Esophagus squamous epithelium (tissue), 4 donors: ENCODE data around the gene PRKD1.

Experiments used
- CTCF ChIP-seq, 6 experiments: fragments of 450-650 bp in 4 of 6; fragments of 200-600 bp in 2 of 6; sonication (generic) in 2 of 6; IDR thresholded peaks; one replicate each; pipeline ENCODE4 v1.5.1; 2016 to 2019; ENCODE audit warnings: antibody characterized with exemption in 6 of 6, mild to moderate bottlenecking in 4 of 6, moderate library complexity in 4 of 6
- POLR2A ChIP-seq, 4 donors: fragments of 450-650 bp; IDR thresholded peaks; one replicate each; pipeline ENCODE4 v1.6.1; 2017; ENCODE audit warnings: antibody characterized with exemption in 4 of 4, mild to moderate bottlenecking in 4 of 4, moderate library complexity in 3 of 4

DNA sequence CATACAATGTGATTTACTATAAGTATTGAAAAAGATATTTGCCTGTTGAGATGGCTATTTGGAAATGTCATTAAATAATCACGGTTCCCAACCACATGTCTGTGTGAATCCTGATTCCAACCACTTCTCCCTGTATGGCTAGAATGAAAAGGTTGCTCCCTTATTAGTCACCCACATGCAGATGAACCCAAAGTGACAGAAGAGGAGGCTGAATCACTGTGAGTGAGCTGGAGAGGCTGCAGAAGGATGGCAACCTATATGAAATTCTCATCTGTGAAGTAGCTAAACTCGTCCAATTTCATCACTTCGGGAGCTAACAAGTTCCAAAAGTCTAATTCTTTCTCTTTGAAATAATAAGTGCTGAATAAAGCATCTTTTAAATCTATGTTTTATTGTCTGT lies 300.5 kb downstream of the PRKD1 start:
- TF ChIP-seq CTCF (IDR thresholded peaks at IDR 0.05) (no peak), POLR2A (IDR thresholded peaks at IDR 0.05) (no peak)
